RWPE2 (cell line): ENCODE results near the gene TAF13.

Source experiments
- ATAC-seq: fragments of 200-7000 bp; cut with Tn5 transposase; 3 replicates; pipeline ENCODE4 v1.9.1; 2021; ENCODE audit warnings: low read depth
- DNase-seq: peaks from one replicate; pipeline ENCODE4 v3.0.0-alpha.2; 2020; ENCODE audit warnings: low spot score
- H3K27ac ChIP-seq: fragments of 450-650 bp; 2 replicates; pipeline ENCODE4 v1.5.1; 2017; ENCODE audit warnings: mild to moderate bottlenecking; ENCODE audit not compliant: poor library complexity, severe bottlenecking
- H3K27me3 ChIP-seq: fragments of 250-450 bp; sonication (Bioruptor Pico); 2 replicates; pipeline ENCODE4 v1.5.1; 2021; ENCODE audit warnings: mild to moderate bottlenecking, moderate library complexity; ENCODE audit not compliant: insufficient read depth, poor library complexity, severe bottlenecking
- H3K36me3 ChIP-seq: fragments of 250-450 bp; sonication (Bioruptor Pico); 2 replicates; pipeline ENCODE4 v1.5.1; 2020; ENCODE audit warnings: low read depth, mild to moderate bottlenecking, moderate library complexity
- H3K4me1 ChIP-seq: fragments of 250-450 bp; sonication (Bioruptor Pico); 2 replicates; pipeline ENCODE4 v1.5.1; 2021; ENCODE audit warnings: mild to moderate bottlenecking, moderate library complexity; ENCODE audit not compliant: insufficient read depth, poor library complexity, severe bottlenecking
- H3K4me3 ChIP-seq: fragments of 250-450 bp; sonication (Bioruptor Pico); 2 replicates; pipeline ENCODE4 v1.5.1; 2021; ENCODE audit warnings: mild to moderate bottlenecking, moderate library complexity; ENCODE audit not compliant: severe bottlenecking
- H3K9me3 ChIP-seq: fragments of 250-450 bp; sonication (Bioruptor Pico); 2 replicates; pipeline ENCODE4 v1.5.1; 2021; ENCODE audit warnings: mild to moderate bottlenecking, moderate library complexity; ENCODE audit not compliant: severe bottlenecking
- CTCF ChIP-seq: fragments of 450-650 bp; IDR thresholded peaks from one replicate; pipeline ENCODE4 v1.5.1; 2017; ENCODE audit warnings: mild to moderate bottlenecking, moderate library complexity; ENCODE audit not compliant: poor library complexity, severe bottlenecking

TAF13 gene

GRCh38 chr1:109104364-109105151, 28.8 kb upstream of the TAF13 start:
- DNase-seq (no peak), ATAC-seq (no peak)
- H3K27me3 ChIP-seq, result no peaks in the 10 kb centered on the region
- peaks cover 2% of the 10 kb centered on the region for H3K4me1 ChIP-seq
- no peaks in the 10 kb centered on the region for H3K9me3 ChIP-seq
- TF ChIP-seq CTCF, result no peak
- H3K27ac ChIP-seq, result no peak overlapping the region
- 0 out of 2 replicates have a peak, but pooled peaks cover 9% of the 10 kb centered on the region for H3K36me3 ChIP-seq
- no peak overlapping the region for H3K4me3 ChIP-seq

DNA sequence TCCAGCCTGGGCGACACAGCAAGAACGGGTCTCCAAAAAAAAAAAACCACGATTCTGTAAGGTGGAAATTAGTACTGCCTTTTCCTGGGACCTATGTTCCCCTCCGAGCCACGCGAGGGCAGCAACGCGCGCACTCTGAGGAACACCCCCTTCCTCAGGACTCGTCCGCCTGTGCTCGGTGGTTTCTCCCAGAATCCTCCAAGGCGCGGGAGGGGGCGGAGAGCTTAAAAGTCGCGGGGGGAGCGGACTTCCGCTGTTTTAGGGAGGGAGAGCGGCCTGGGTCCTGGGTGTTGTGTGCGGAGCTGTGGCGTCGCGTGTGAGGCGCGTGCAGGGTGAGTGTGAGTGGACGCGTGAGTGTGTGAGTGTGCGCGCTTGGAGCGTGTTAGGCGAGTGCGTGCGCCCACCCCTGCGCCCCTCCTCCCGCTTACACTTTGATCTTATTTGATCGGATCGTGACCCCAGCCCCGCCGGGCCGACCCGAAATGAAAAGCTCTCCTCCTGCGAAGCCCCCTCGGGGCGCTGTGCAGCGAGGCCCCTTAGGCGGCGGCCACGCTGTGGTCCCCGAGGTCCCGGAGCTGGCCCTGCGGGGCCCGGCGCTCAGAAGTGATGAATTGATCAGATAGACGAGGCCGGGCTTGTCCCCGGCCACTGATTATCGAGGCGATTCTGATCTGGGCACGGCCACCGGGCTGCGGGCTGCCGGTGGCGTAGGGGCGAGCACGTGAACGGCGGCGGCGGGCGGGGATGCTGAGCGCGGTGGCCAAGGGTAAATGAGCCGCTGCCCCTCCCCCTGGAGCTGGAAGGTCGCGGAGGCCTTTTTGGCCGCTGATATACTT, 24.4 kb upstream of the TAF13 start:
- peak; percentile 94 for ATAC-seq
- Histone ChIP-seq H3K27me3 (no peaks in the 10 kb centered on the region), H3K27ac (peak overlapping the region; percentile 65), H3K4me1 (peaks cover 2% of the 10 kb centered on the region), H3K36me3 (peaks cover 24% of the 10 kb centered on the region), H3K4me3 (peak overlapping the region; percentile 96), H3K9me3 (no peaks in the 10 kb centered on the region)
- peak; percentile 95 for DNase-seq
- peak; percentile 96 for TF ChIP-seq CTCF

- DNase-seq, result no peak
- Histone ChIP-seq H3K4me3 (no peak overlapping the region), H3K4me1 (peaks cover 9% of the 10 kb centered on the region), H3K36me3 (peaks cover 42% of the 10 kb centered on the region), H3K27ac (no peak overlapping the region), H3K9me3 (no peaks in the 10 kb centered on the region), H3K27me3 (no peaks in the 10 kb centered on the region)
- ATAC-seq, result no peak
- TF ChIP-seq CTCF, result no peak
Measured at GRCh38 chr1:109096120-109096519, 20.3 kb upstream of the TAF13 start.

GRCh38 chr1:109095631-109096030, 19.8 kb upstream of the TAF13 start:
- H3K27ac ChIP-seq, result no peak overlapping the region
- H3K4me3 ChIP-seq, result no peak overlapping the region
- TF ChIP-seq CTCF, result no peak
- peaks cover 9% of the 10 kb centered on the region for H3K4me1 ChIP-seq
- H3K9me3 ChIP-seq, result no peaks in the 10 kb centered on the region
- DNase-seq, result no peak
- no peak for ATAC-seq
- peaks cover 42% of the 10 kb centered on the region for H3K36me3 ChIP-seq
- H3K27me3 ChIP-seq, result no peaks in the 10 kb centered on the region

GRCh38 chr1:109094871-109095270, 19.1 kb upstream of the TAF13 start:
- DNase-seq (no peak), ATAC-seq (no peak)
- Histone ChIP-seq H3K4me3 (no peak overlapping the region), H3K27me3 (no peaks in the 10 kb centered on the region), H3K4me1 (peaks cover 9% of the 10 kb centered on the region), H3K36me3 (peaks cover 42% of the 10 kb centered on the region), H3K9me3 (no peaks in the 10 kb centered on the region), H3K27ac (no peak overlapping the region)
- TF ChIP-seq CTCF, result no peak
